ENCODE data around the gene PLPP3. TPM values are rescaled to one million over a fixed set of nuclear protein-coding genes. Genes with fewer than 3 reads are reported as not detected.

The PLPP3 gene
- total RNA-seq, 4 donors from 2014 or later = 29.0 to 80.0 (median 39.4) TPM

DNA sequence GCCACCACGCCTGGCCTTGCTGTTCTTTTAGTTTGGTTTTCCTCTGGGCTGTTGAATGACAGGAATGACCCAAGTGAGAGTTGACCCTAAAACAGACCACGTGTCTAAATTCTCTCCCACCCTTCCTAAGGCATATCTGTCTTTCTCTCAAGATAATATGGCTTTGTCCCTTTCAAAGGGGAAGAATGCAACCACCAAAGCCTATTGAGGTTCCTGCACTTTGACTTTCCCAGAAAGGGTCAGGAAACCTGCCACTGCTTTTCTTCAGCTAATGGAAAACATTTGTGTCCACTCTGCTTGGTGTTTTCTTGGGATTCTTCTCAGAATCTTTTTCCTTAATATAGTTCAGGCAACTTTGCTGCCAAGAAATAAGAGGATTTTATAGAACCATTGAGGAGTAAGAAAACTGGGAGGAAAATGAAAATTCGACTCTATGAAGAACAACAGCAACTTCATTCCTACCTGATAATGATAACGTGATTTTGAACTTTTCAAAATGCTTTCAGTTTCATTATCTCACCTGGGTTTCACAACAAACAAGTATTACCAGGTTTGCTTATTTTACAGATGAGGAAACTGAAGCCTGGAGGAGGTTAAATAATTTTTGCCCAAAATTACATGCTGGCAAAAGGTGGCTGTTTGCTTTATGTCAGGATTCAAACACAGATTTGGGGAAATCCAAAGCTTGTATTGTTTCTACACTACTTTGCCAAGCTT, 6.9 kb downstream of the PLPP3 start:
- Histone ChIP-seq H3K27ac (peak overlapping the region; percentile 38), H3K9me3 (no peaks in the 10 kb centered on the region), H3K4me3 (peak overlapping the region; percentile 97), H3K36me3 (no peaks in the 10 kb centered on the region), H3K27me3 (no peaks in the 10 kb centered on the region), H3K4me1 (peaks cover 50% of the 10 kb centered on the region)
- DNase-seq (ENCODE audit: low spot score in 2 of 2) = no peak
- no peak for TF ChIP-seq POLR2AphosphoS5 (IDR thresholded peaks at IDR 0.05)
- no peak for TF ChIP-seq CTCF (IDR thresholded peaks at IDR 0.05)
- TF ChIP-seq POLR2A (IDR thresholded peaks at IDR 0.05) = no peak
- no peak for TF ChIP-seq EP300 (IDR thresholded peaks at IDR 0.05)
- WGBS = 51% methylated on average over 4 of the region's 4 CpGs

DNA sequence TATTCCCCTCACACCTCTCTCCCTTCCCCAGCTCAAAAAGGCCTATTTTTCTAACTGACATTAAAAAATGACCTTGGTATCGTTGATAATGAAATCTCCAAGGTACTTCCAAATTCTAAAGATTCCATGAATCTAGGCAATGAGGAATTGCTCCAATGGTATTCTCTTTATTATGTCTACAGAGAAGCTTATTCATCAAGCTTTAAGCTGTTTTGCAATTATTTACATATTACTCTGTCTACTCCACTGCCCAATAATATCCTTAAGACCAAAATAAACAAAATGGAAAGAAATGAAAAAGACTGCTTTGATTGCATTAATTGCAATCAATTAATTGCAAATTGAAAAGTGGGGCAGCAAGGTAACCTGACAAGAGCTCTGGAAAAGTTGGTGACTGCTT, 7.9 kb downstream of the PLPP3 start:
- Histone ChIP-seq H3K4me1 (peaks cover 45% of the 10 kb centered on the region), H3K36me3 (no peaks in the 10 kb centered on the region), H3K9me3 (no peaks in the 10 kb centered on the region), H3K4me3 (peak overlapping the region; percentile 97), H3K27ac (no peak overlapping the region), H3K27me3 (no peaks in the 10 kb centered on the region)
- WGBS = 66% methylated on average over 1 of the region's 1 CpG
- no peak for DNase-seq (ENCODE audit: low spot score in 2 of 2)
- no peak for TF ChIP-seq POLR2A (IDR thresholded peaks at IDR 0.05)
- no peak for TF ChIP-seq POLR2AphosphoS5 (IDR thresholded peaks at IDR 0.05)
- TF ChIP-seq EP300 (IDR thresholded peaks at IDR 0.05) = no peak
- no peak for TF ChIP-seq CTCF (IDR thresholded peaks at IDR 0.05)

GRCh38 chr1:56570924-56571372, 8.4 kb downstream of the PLPP3 start:
- no peak for DNase-seq (ENCODE audit: low spot score in 2 of 2)
- Histone ChIP-seq H3K27ac (no peak overlapping the region), H3K9me3 (no peaks in the 10 kb centered on the region), H3K4me3 (peak overlapping the region; percentile 97), H3K36me3 (no peaks in the 10 kb centered on the region), H3K27me3 (no peaks in the 10 kb centered on the region), H3K4me1 (peaks cover 49% of the 10 kb centered on the region)
- TF ChIP-seq POLR2A (IDR thresholded peaks at IDR 0.05) = no peak
- TF ChIP-seq POLR2AphosphoS5 (IDR thresholded peaks at IDR 0.05) = peak in 1 of 3 donors; percentile 7
- WGBS = 44% methylated on average over 5 of the region's 5 CpGs

- H3K4me3 ChIP-seq = no peak overlapping the region
- 78% methylated on average over 1 of the region's 1 CpG for WGBS
- H3K9me3 ChIP-seq = no peaks in the 10 kb centered on the region
- H3K27ac ChIP-seq = no peak overlapping the region
- H3K27me3 ChIP-seq = no peaks in the 10 kb centered on the region
- no peaks in the 10 kb centered on the region for H3K36me3 ChIP-seq
- TF ChIP-seq POLR2AphosphoS5 (IDR thresholded peaks at IDR 0.05) = no peak
- no peak for TF ChIP-seq POLR2A (IDR thresholded peaks at IDR 0.05)
- no peak for DNase-seq (ENCODE audit: low spot score in 2 of 2)
- H3K4me1 ChIP-seq = peaks cover 53% of the 10 kb centered on the region
These were observed 9.7 kb downstream of the PLPP3 start for GRCh38 chr1:56569661-56570060.

DNA sequence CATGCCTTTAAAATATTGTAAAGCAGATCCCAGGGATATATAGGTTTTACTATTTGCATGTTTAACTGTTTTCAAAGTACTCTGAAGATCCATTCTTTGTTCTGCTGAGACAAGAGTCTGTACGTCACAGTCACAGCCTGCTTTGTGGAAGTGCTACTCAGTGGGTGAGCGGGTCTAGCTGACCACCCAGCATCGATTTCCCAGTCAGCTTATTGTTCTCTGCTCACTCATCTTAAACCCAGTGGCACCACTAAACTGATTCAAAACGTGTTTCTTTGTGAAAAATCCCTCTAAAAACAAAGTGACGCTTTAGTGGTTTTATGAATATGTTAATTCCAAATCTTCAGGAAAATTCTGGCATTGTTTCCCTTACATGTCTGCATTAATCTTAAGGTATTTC, 12.4 kb downstream of the PLPP3 start:
- no peaks in the 10 kb centered on the region for H3K36me3 ChIP-seq
- H3K4me3 ChIP-seq = no peak overlapping the region
- no peaks in the 10 kb centered on the region for H3K9me3 ChIP-seq
- no peaks in the 10 kb centered on the region for H3K27me3 ChIP-seq
- peaks cover 46% of the 10 kb centered on the region for H3K4me1 ChIP-seq
- TF ChIP-seq EP300 (IDR thresholded peaks at IDR 0.05) = no peak
- TF ChIP-seq CTCF (IDR thresholded peaks at IDR 0.05) = no peak
- TF ChIP-seq POLR2A (IDR thresholded peaks at IDR 0.05) = no peak
- TF ChIP-seq POLR2AphosphoS5 (IDR thresholded peaks at IDR 0.05) = no peak
- H3K27ac ChIP-seq = no peak overlapping the region
- 78% methylated on average over 5 of the region's 5 CpGs for WGBS
- no peak for DNase-seq (ENCODE audit: low spot score in 2 of 2)

- H3K27me3 ChIP-seq = no peaks in the 10 kb centered on the region
- H3K4me3 ChIP-seq = no peak overlapping the region
- no peaks in the 10 kb centered on the region for H3K36me3 ChIP-seq
- TF ChIP-seq CTCF (IDR thresholded peaks at IDR 0.05) (no peak), POLR2A (IDR thresholded peaks at IDR 0.05) (no peak), POLR2AphosphoS5 (IDR thresholded peaks at IDR 0.05) (no peak), EP300 (IDR thresholded peaks at IDR 0.05) (no peak)
- no peaks in the 10 kb centered on the region for H3K9me3 ChIP-seq
- no peak overlapping the region for H3K27ac ChIP-seq
- 69% methylated on average over 9 of the region's 9 CpGs for WGBS
- H3K4me1 ChIP-seq = peaks cover 40% of the 10 kb centered on the region
- no peak for DNase-seq (ENCODE audit: low spot score in 2 of 2)
These were observed 13.2 kb downstream of the PLPP3 start for GRCh38 chr1:56566061-56566744.

Measured in suprapubic skin (tissue), 4 donors.